ENCODE data around the gene CLDN5. TPM values are rescaled to one million over a fixed set of nuclear protein-coding genes. Genes with fewer than 3 reads are reported as not detected.

The CLDN5 gene
- total RNA-seq, 1 donor from 2014 or later, result 213 TPM

- Histone ChIP-seq H3K27ac (no peak overlapping the region), H3K9me3 (no peaks in the 10 kb centered on the region), H3K4me1 (peaks cover 14% of the 10 kb centered on the region), H3K27me3 (ENCODE audit: low read depth) (peaks cover 24% of the 10 kb centered on the region), H3K4me3 (no peak overlapping the region), H3K36me3 (no peaks in the 10 kb centered on the region)
- intact Hi-C loops (cut with DNase I), result no loop called here
- DNase-seq (no peak), ATAC-seq (no peak)
- no peak for TF ChIP-seq CTCF (IDR thresholded peaks at IDR 0.05)
Measured at GRCh38 chr22:19529811-19530210, 5.6 kb upstream of the CLDN5 start.

- H3K4me1 ChIP-seq, result peaks cover 27% of the 10 kb centered on the region
- ATAC-seq (no peak), DNase-seq (no peak)
- H3K36me3 ChIP-seq, result no peaks in the 10 kb centered on the region
- H3K4me3 ChIP-seq, result no peak overlapping the region
- intact Hi-C loops (cut with DNase I), result no loop called here
- H3K27ac ChIP-seq, result no peak overlapping the region
- TF ChIP-seq CTCF (IDR thresholded peaks at IDR 0.05), result no peak
- H3K9me3 ChIP-seq, result no peaks in the 10 kb centered on the region
- H3K27me3 ChIP-seq (ENCODE audit: low read depth), result peaks cover 43% of the 10 kb centered on the region
Measured at GRCh38 chr22:19527861-19528417, 3.7 kb upstream of the CLDN5 start.

- Histone ChIP-seq H3K36me3 (no peaks in the 10 kb centered on the region), H3K27ac (no peak overlapping the region), H3K4me1 (peaks cover 27% of the 10 kb centered on the region), H3K4me3 (no peak overlapping the region), H3K9me3 (no peaks in the 10 kb centered on the region), H3K27me3 (ENCODE audit: low read depth) (peaks cover 46% of the 10 kb centered on the region)
- no peak for TF ChIP-seq CTCF (IDR thresholded peaks at IDR 0.05)
- intact Hi-C loops (cut with DNase I), result no loop called here
- no peak for ATAC-seq
- no peak for DNase-seq
Measured at GRCh38 chr22:19527321-19527721, 3.1 kb upstream of the CLDN5 start.

DNA sequence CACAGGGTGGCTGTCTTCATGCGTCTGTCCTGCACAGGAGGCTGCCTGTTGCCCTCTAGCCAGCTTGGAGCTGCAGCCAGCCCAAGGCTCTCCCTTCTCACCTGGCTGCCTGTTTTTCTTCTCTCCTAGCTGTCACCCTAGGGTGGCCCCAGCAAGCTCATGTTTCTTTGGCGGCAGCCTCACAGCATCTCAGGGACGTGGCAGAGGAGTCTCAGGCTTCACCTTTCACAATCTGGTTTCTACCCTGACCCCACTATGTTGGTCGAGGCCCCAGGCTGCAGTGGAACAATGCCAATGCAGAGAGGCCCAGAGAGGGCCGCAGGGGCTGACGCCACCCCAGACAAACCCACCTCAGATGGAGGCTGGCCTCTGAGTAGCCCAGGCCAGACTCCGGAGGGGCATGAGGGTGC lies 2.5 kb upstream of the CLDN5 start:
- DNase-seq, result no peak
- H3K4me3 ChIP-seq, result no peak overlapping the region
- no peaks in the 10 kb centered on the region for H3K9me3 ChIP-seq
- intact Hi-C loops (cut with DNase I), result no loop called here
- H3K36me3 ChIP-seq, result no peaks in the 10 kb centered on the region
- peak overlapping the region; percentile 91 for H3K27ac ChIP-seq
- no peak for ATAC-seq
- peaks cover 27% of the 10 kb centered on the region for H3K4me1 ChIP-seq
- no peak for TF ChIP-seq CTCF (IDR thresholded peaks at IDR 0.05)
- peaks cover 52% of the 10 kb centered on the region for H3K27me3 ChIP-seq (ENCODE audit: low read depth)

GRCh38 chr22:19526076-19526701 lies 2.0 kb upstream of the CLDN5 start:
- Histone ChIP-seq H3K4me3 (no peak overlapping the region), H3K27me3 (ENCODE audit: low read depth) (peaks cover 52% of the 10 kb centered on the region), H3K4me1 (peaks cover 27% of the 10 kb centered on the region), H3K27ac (peak overlapping the region; percentile 91), H3K36me3 (no peaks in the 10 kb centered on the region), H3K9me3 (no peaks in the 10 kb centered on the region)
- no peak for TF ChIP-seq CTCF (IDR thresholded peaks at IDR 0.05)
- no peak for ATAC-seq
- DNase-seq, result no peak
- intact Hi-C loops (cut with DNase I), result no loop called here

All from lower lobe of right lung (tissue), 2 donors.